Activated B cell treated with CpG ODN at 0.5 μM for 24 hours (primary cell): ENCODE data around the gene DNM2. TPM values are rescaled to one million over a fixed set of nuclear protein-coding genes. Genes with fewer than 3 reads are reported as not detected.

Experiments
- ATAC-seq: fragments of 200-7000 bp; cut with Tn5 transposase; one replicate; pipeline ENCODE4 v1.10.0; 2021; ENCODE audit warnings: low read depth, mild to moderate bottlenecking, moderate library complexity
- CTCF ChIA-PET: fragments of 350-600 bp; sonication (Branson Sonifier 250); formaldehyde crosslinking; loops from one replicate; lab custom pipeline; 2021; ENCODE audit warnings: antibody characterized with exemption; lab: Charles Lee
- POLR2A ChIA-PET: fragments of 350-600 bp; sonication (Branson Sonifier 250); formaldehyde crosslinking; loops from one replicate; lab custom pipeline; 2021; ENCODE audit warnings: antibody characterized with exemption; lab: Charles Lee
- DNase-seq: peaks from one replicate; pipeline ENCODE4 v3.0.0; 2022
- H3K27ac Mint-ChIP-seq: one replicate; pipeline ENCODE4 v1.8.0; 2020; ENCODE audit warnings: mixed read lengths
- H3K27me3 Mint-ChIP-seq: one replicate; pipeline ENCODE4 v1.8.0; 2021; ENCODE audit warnings: mixed read lengths
- H3K36me3 Mint-ChIP-seq: one replicate; pipeline ENCODE4 v1.8.0; 2021; ENCODE audit warnings: low read depth, mixed read lengths
- H3K4me1 Mint-ChIP-seq: one replicate; pipeline ENCODE4 v1.8.0; 2021; ENCODE audit warnings: mixed read lengths
- H3K4me3 Mint-ChIP-seq: one replicate; pipeline ENCODE4 v1.8.0; 2020; ENCODE audit warnings: mild to moderate bottlenecking, mixed read lengths
- H3K9me3 Mint-ChIP-seq: one replicate; pipeline ENCODE4 v1.8.0; 2020; ENCODE audit warnings: mixed read lengths
- CTCF ChIP-seq: fragments of 200-600 bp; IDR thresholded peaks from one replicate; pipeline ENCODE4 v1.8.0; 2022; ENCODE audit warnings: antibody characterized with exemption, mild to moderate bottlenecking
- intact Hi-C: fragments of 100-400 bp; cut with micrococcal nuclease; formaldehyde crosslinking; loops from one replicate; pipeline ENCODE4 v1.15.1; 2024
- total RNA-seq: library from RNA; stranded (reverse); gene quantifications from 2 replicates; pipeline ENCODE4 v1.2.3, GENCODE V29; 2022

Gene DNM2
- total RNA-seq, 1 donor from 2014 or later: 257 TPM

DNA sequence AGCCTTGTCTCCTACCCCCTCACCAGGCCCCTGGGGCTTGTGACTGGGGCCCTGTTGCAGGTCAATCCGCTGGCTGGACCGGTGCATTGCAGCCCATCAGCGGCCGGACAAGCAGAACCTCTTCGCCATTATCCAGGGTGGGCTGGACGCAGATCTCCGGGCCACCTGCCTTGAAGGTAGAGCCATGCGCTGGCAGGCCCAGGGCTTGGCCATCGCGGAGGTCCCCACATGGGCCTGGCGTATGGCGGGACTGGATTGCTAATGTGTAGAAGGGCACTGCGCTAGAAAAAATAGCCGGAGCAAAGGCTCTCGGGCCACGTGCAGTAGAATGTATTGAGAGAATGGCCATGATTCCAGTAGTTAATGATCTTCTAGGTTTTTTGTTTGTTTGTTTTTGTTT, 10.4 kb upstream of the DNM2 start:
- H3K27me3 Mint-ChIP-seq: no peaks in the 10 kb centered on the region
- no peak for TF ChIP-seq CTCF
- peaks cover 18% of the 10 kb centered on the region for H3K36me3 Mint-ChIP-seq
- intact Hi-C loops: no loop called here
- ATAC-seq: no peak
- H3K27ac Mint-ChIP-seq: no peak overlapping the region
- ChIA-PET POLR2A (no interaction called here), CTCF (no interaction called here)
- no peaks in the 10 kb centered on the region for H3K9me3 Mint-ChIP-seq
- no peak for DNase-seq
- H3K4me3 Mint-ChIP-seq: no peak overlapping the region
- H3K4me1 Mint-ChIP-seq: no peaks in the 10 kb centered on the region

DNA sequence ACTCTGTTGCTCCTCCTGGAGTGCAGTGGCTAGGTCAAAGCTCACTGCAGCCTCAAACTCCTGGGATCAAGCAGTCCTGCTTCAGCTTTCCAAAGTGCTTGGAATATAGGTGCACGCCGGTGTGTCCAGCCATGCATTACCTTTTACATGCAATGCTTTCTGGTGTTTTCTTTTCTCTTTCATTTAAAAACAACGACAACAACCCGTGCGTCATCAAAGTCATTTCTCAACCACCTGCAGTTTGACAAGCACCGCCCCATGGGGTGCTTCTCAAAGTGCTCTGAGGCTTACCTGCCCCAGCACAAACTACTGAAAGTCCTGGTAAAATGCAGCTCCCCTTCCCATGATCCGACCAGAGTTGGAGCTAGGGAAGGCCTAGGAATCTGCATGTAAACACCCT, 9.6 kb upstream of the DNM2 start:
- CTCF ChIA-PET: no interaction called here
- peaks cover 23% of the 10 kb centered on the region for H3K36me3 Mint-ChIP-seq
- peaks cover 3% of the 10 kb centered on the region for H3K4me1 Mint-ChIP-seq
- no peak for TF ChIP-seq CTCF
- H3K27ac Mint-ChIP-seq: no peak overlapping the region
- DNase-seq: no peak
- H3K9me3 Mint-ChIP-seq: no peaks in the 10 kb centered on the region
- POLR2A ChIA-PET: interaction anchor here (0.5 kb wide), 1 partner anchor 201 kb away, joined by 8 read pairs; no protein-coding TSS in a partner anchor
- H3K4me3 Mint-ChIP-seq: no peak overlapping the region
- intact Hi-C loops: no loop called here
- no peaks in the 10 kb centered on the region for H3K27me3 Mint-ChIP-seq
- no peak for ATAC-seq

DNA sequence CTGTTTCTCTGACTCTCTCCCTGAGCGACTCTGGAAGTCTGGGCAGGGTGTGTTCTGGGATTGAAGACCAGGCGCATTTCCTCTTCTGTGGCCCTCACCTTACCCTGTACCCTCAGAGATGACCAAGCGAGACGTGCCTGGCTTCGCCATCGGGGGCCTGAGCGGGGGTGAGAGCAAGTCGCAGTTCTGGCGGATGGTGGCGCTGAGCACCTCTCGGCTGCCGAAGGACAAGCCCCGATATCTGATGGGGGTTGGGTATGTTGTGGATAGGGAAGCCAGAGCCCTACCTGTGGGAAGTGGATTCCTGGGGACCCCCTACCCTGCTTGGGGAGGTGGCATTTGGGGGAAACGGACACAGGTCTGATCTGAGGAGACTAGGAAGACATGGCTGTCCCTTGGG, 5.8 kb upstream of the DNM2 start:
- ChIA-PET CTCF (no interaction called here), POLR2A (no interaction called here)

DNA sequence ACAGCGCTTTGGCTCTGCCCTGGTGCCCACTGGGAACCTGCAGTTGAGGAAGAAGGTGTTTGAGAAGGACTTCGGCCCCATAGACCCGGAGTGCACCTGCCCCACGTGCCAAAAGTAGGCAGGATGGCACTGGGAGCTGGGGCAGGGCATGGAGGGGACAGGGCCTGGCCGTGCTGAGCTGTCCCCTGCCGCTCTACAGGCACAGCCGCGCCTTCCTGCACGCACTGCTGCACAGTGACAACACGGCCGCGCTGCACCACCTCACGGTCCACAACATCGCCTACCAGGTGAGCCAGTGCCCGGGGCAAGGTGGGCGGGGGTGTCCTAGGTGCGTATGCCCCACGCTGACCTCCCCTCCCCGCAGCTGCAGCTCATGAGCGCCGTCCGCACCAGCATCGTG, 5.1 kb upstream of the DNM2 start:
- no peaks in the 10 kb centered on the region for H3K9me3 Mint-ChIP-seq
- no peak overlapping the region for H3K4me3 Mint-ChIP-seq
- no peak overlapping the region for H3K27ac Mint-ChIP-seq
- ChIA-PET POLR2A (interaction anchor here (0.6 kb wide), 1 partner anchor 114 kb away, joined by 3 read pairs; no protein-coding TSS in a partner anchor), CTCF (no interaction called here)
- H3K4me1 Mint-ChIP-seq: peaks cover 15% of the 10 kb centered on the region
- H3K27me3 Mint-ChIP-seq: no peaks in the 10 kb centered on the region
- no peak for TF ChIP-seq CTCF
- no peak for ATAC-seq
- DNase-seq: no peak
- intact Hi-C loops: no loop called here
- peaks cover 27% of the 10 kb centered on the region for H3K36me3 Mint-ChIP-seq

More for the DNA sequence above, 5.8 kb upstream of the DNM2 start:
- peaks cover 31% of the 10 kb centered on the region for H3K36me3 Mint-ChIP-seq
- H3K27me3 Mint-ChIP-seq: no peaks in the 10 kb centered on the region
- TF ChIP-seq CTCF: no peak
- H3K9me3 Mint-ChIP-seq: no peaks in the 10 kb centered on the region
- peaks cover 9% of the 10 kb centered on the region for H3K4me1 Mint-ChIP-seq
- intact Hi-C loops: no loop called here
- H3K4me3 Mint-ChIP-seq: no peak overlapping the region
- ATAC-seq: no peak
- DNase-seq: no peak
- no peak overlapping the region for H3K27ac Mint-ChIP-seq

GRCh38 chr19:10713317-10713716, 4.6 kb upstream of the DNM2 start:
- no peaks in the 10 kb centered on the region for H3K27me3 Mint-ChIP-seq
- peaks cover 25% of the 10 kb centered on the region for H3K36me3 Mint-ChIP-seq
- no peak overlapping the region for H3K27ac Mint-ChIP-seq
- H3K4me1 Mint-ChIP-seq: peaks cover 16% of the 10 kb centered on the region
- ChIA-PET POLR2A (no interaction called here), CTCF (no interaction called here)
- no peaks in the 10 kb centered on the region for H3K9me3 Mint-ChIP-seq
- TF ChIP-seq CTCF: no peak
- intact Hi-C loops: no loop called here
- no peak for DNase-seq
- ATAC-seq: no peak
- H3K4me3 Mint-ChIP-seq: no peak overlapping the region
